ENCODE results near the gene SKOR1.

SKOR1 gene

GRCh38 chr15:67819636-67820035 lies 5.7 kb upstream of the SKOR1 start:
- no peak for DNase-seq

GRCh38 chr15:67820122-67820991 lies 5.0 kb upstream of the SKOR1 start:
- no peak for DNase-seq

- DNase-seq, result no peak
Measured at GRCh38 chr15:67820992-67821783, 4.1 kb upstream of the SKOR1 start.

- no peak for DNase-seq
Measured at GRCh38 chr15:67821784-67822440, 3.4 kb upstream of the SKOR1 start.

GRCh38 chr15:67822537-67823313 lies 2.6 kb upstream of the SKOR1 start:
- DNase-seq, result no peak

GRCh38 chr15:67823314-67824196 lies 1.8 kb upstream of the SKOR1 start:
- DNase-seq, result no peak

- DNase-seq, result no peak
Measured at GRCh38 chr15:67824197-67824968, 926 bp upstream of the SKOR1 start.

GRCh38 chr15:67825881-67826716 lies 790 bp downstream of the SKOR1 start:
- DNase-seq, result no peak

GRCh38 chr15:67826717-67827561 lies 1.6 kb downstream of the SKOR1 start:
- no peak for DNase-seq

- DNase-seq, result no peak
Measured at GRCh38 chr15:67827562-67828277, 2.4 kb downstream of the SKOR1 start.

- no peak for DNase-seq
Measured at GRCh38 chr15:67828278-67828968, 3.1 kb downstream of the SKOR1 start.

- DNase-seq, result no peak
Measured at GRCh38 chr15:67828969-67829646, 3.8 kb downstream of the SKOR1 start.

GRCh38 chr15:67829647-67830504 lies 4.6 kb downstream of the SKOR1 start:
- no peak for DNase-seq

GRCh38 chr15:67831363-67831762 lies 6.1 kb downstream of the SKOR1 start:
- DNase-seq, result no peak

GRCh38 chr15:67832031-67832551 lies 6.8 kb downstream of the SKOR1 start:
- DNase-seq, result no peak
